Ovary (tissue), 9 donors: ENCODE measurements around the gene F10. TPM values are rescaled to one million over a fixed set of nuclear protein-coding genes. Genes with fewer than 3 reads are reported as not detected.

Experiments
- DNase-seq, 5 donors: peaks; one replicate each; pipeline ENCODE4 v3.0.0-alpha.2; 2019 to 2020
- H3K27ac ChIP-seq, 2 donors: fragments of 200-600 bp; one replicate each; pipeline versions ENCODE4 v1.5.1 to v1.8.0; 2019 to 2022
- H3K27me3 ChIP-seq: fragments of 200-600 bp; one replicate; pipeline ENCODE4 v1.8.0; 2022
- H3K36me3 ChIP-seq: fragments of 200-600 bp; sonication (generic); one replicate; pipeline ENCODE4 v1.5.1; 2019
- H3K4me1 ChIP-seq: one replicate; pipeline ENCODE4 v1.8.1; 2013; ENCODE audit warnings: mild to moderate bottlenecking, moderate library complexity; ENCODE audit not compliant: insufficient read depth
- H3K4me3 ChIP-seq: fragments of 200-600 bp; sonication (generic); one replicate; pipeline ENCODE4 v1.5.1; 2017
- H3K9me3 ChIP-seq, 2 donors: fragments of 200-600 bp in 1 of 2; sonication (generic) in 1 of 2; one replicate each; pipeline versions ENCODE4 v1.5.1 to v1.8.1; 2013 to 2019; ENCODE audit warnings: mild to moderate bottlenecking in 1 of 2, moderate library complexity in 1 of 2
- EP300 ChIP-seq: sonication (generic); formaldehyde crosslinking; IDR thresholded peaks from one replicate; pipeline ENCODE4 v1.6.1; 2017; ENCODE audit warnings: antibody characterized with exemption
- POLR2A ChIP-seq: fragments of 450-650 bp; IDR thresholded peaks from one replicate; pipeline ENCODE4 v1.6.1; 2017; ENCODE audit warnings: antibody characterized with exemption, mild to moderate bottlenecking, moderate library complexity
- WGBS, 3 donors: extraction: QIAGEN DNeasy Blood & Tissue Kit in 1 of 3; methylation state at CpG; one replicate each; pipeline versions ENCODE4 v1.1.5 to v1.1.7; 2013 to 2017; 5-methylcytosine and 5-hydroxymethylcytosine counted together
- intact Hi-C, 4 donors: fragments of 100-400 bp; cut with DNase I; formaldehyde crosslinking; loops; one replicate each; pipeline versions ENCODE4 v1.11.0 to v1.15.1; 2022 to 2023
- polyA plus RNA-seq, 2 donors: library from polyadenylated mRNA; stranded (reverse); fragments of 200-250 nt in 1 of 2; fragments of 350-450 nt in 1 of 2; fragmentation: Illumina TruSeq in 1 of 2; extraction: RNeasy Lipid Tissue Mini Kit (QIAGEN cat#74804) in 1 of 2; gene quantifications; one replicate each; pipeline ENCODE4 v1.2.3, GENCODE V29; 2013 to 2014
- total RNA-seq, 7 donors: library from RNA; depleted of rRNA in 2 of 7; stranded (reverse); fragments of >200 nt in 2 of 7; fragmentation: NEBNext Ultra II Directional in 3 of 7; extraction: Animal tissue kit (Norgen Biotek cat#: 25700) in 3 of 7; gene quantifications; one replicate each; pipeline versions ENCODE4 v1.1.0 to v1.2.4, GENCODE V29; 2016 to 2023
- TF ChIP-seq, protein P1 (sequence below), 3 donors: fragments of 450-650 bp in 2 of 3; fragments of 200-600 bp in 1 of 3; IDR thresholded peaks; one replicate each; pipeline versions ENCODE4 v1.5.1 to v1.8.0; 2016 to 2022; ENCODE audit warnings: antibody characterized with exemption in 3 of 3, mild to moderate bottlenecking in 1 of 3
- donor health status: DM: no; HTN: no; CAD: no; lungs with moderate emphysema.
- donor health status: DM: no; HTN: no; CAD: no.
- donor health status: Bipolar disorder and iron deficiency.
- donor health status: DM: yes; HTN: yes; CAD: no.
- donor health status: DM: no; HTN: no; CAD: no.
- donor health status: DM: yes; HTN: yes; CAD: no.

F10 gene
- total and polyA plus RNA-seq, 9 donors: 13.8 to 41.7 (median 28.3) TPM

DNA sequence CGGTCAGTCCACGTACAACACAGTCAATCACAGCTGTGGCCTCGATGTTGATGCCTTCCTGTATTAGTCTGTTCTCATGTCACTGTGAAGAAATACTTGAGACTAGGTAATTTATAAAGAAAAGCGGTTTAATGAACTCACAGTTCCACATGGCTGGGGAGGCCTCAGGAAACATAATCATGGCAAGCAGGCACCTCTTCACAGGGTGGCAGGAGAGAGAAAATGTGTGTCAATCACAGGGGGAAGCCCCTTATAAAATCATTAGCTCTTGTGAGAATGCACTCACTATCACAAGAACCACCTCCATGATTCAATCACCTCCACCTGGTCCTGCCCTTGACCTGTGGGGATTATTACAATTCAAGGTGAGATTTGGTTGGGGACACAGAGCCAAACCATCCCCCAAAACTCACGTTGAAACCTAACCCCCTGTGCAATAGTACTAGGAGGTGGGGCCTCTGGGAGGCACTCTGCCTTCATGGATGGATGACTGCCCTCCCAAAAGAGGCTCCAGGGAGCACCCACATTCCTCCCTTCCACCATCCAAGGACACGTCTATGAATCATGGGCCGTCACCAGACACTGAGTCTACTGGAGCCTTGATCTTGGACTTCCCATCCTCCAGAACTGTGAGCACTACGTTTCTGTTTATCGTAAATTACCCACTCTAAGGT lies 33.5 kb downstream of the F10 start:
- no peak for TF ChIP-seq EP300
- TF ChIP-seq, protein P1, sequence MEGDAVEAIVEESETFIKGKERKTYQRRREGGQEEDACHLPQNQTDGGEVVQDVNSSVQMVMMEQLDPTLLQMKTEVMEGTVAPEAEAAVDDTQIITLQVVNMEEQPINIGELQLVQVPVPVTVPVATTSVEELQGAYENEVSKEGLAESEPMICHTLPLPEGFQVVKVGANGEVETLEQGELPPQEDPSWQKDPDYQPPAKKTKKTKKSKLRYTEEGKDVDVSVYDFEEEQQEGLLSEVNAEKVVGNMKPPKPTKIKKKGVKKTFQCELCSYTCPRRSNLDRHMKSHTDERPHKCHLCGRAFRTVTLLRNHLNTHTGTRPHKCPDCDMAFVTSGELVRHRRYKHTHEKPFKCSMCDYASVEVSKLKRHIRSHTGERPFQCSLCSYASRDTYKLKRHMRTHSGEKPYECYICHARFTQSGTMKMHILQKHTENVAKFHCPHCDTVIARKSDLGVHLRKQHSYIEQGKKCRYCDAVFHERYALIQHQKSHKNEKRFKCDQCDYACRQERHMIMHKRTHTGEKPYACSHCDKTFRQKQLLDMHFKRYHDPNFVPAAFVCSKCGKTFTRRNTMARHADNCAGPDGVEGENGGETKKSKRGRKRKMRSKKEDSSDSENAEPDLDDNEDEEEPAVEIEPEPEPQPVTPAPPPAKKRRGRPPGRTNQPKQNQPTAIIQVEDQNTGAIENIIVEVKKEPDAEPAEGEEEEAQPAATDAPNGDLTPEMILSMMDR (IDR thresholded peaks at IDR 0.05): no peak
- no peak for TF ChIP-seq POLR2A
- H3K4me3 ChIP-seq: no peak overlapping the region
- 61 to 71% (median 68%) methylated on average over 9 of the region's 9 CpGs for WGBS, 3 donors
- peaks cover 5% of the 10 kb centered on the region for H3K4me1 ChIP-seq
- H3K27me3 ChIP-seq: no peaks in the 10 kb centered on the region
- H3K9me3 ChIP-seq: no peaks in the 10 kb centered on the region
- H3K27ac ChIP-seq: no peak overlapping the region
- intact Hi-C loops: loop anchor here in 1 of 4 donors (10.0 kb wide), 2 partner anchors 49 to 209 kb away; partner anchors contain the start of genes CUL4A, GRTP1 and PCID2
- no peak for DNase-seq
- no peaks in the 10 kb centered on the region for H3K36me3 ChIP-seq

DNA sequence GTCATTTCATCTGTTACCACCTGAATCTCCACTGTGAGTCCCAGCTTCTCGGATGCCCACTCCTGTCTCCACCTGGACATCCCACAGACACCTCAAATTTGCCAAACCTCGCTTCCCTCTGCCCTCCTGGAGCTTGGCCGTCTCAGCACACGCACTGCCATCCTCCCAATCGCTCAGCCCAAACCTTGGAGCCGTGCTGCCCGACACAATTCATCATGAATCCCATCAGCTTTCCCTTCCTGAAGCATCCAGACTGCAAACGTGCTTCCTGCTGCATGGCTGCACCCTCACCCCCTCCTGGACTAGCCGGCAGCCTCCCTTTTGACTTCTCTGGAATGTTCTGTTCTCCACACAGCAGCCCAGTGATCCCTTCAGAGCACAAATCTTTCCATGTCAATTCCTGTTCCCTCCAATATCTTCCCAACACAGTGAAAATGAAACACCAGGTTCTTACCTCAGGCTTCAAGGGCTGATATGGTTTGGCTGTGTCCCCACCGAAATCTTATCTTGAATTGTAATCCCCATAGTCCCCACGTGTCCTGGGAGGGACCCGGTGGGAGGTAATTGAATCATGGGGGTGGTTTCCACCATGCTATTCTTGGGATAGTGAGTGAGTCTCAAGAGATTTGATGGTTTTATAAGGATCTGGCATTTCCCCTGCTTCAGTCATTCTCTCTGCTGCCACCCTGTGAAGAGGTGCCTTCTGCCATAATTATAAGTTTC lies 34.8 kb downstream of the F10 start:
- intact Hi-C loops: loop anchor here in 1 of 4 donors (10.0 kb wide), 2 partner anchors 47 to 207 kb away; partner anchors contain the start of genes CUL4A, GRTP1 and PCID2
- no peaks in the 10 kb centered on the region for H3K36me3 ChIP-seq
- no peaks in the 10 kb centered on the region for H3K9me3 ChIP-seq
- H3K4me3 ChIP-seq: no peak overlapping the region
- no peaks in the 10 kb centered on the region for H3K4me1 ChIP-seq
- no peak for DNase-seq
- no peaks in the 10 kb centered on the region for H3K27me3 ChIP-seq
- no peak overlapping the region for H3K27ac ChIP-seq
- TF ChIP-seq EP300 (no peak), POLR2A (no peak)
- TF ChIP-seq, protein P1 (IDR thresholded peaks at IDR 0.05): no peak
- 57 to 65% (median 61%) methylated on average over 12 of the region's 12 CpGs for WGBS, 3 donors

DNA sequence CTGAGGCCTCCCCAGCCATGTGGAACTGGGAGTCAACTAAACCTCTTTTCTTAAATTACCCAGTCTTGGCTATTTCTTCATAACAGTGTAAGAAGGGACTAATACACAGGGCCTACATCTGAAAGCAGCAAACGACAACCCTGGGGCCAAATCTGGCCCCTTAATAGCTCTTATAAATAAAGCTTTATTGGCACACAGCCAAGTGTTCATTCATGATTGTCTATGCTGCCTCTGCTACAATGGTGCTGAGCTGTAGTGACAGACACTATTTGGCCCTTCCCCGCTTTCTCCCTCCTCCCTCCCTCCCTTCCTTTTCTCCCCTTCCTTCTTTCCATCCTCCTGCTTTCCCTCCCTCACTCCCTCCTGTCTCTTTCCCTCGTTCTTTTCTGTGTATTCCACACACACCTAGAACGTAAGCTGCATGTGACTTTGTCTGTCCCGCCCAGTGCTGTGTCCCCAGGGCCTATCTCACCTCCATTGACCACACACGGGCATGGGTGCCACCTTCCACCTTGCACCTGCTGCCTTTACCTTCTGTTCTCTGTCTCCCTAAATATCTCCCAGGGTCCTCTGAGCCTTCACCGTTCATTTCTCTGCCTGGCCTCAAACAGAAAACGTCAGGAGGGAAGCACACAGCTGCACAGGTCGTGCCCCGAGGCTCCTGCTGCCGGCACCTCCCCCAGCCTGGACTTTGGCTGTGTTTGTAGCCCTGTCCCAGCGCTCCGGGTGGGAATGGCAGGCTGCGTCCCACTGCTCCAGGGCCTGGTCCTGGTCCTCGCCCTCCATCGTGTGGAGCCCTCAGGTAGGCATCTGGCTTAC lies 35.5 kb downstream of the F10 start, which contains the start of gene PROZ:
TSS of gene PROZ (plus strand) at position 720 of the 819 bp plus-strand sequence. CDS start at position 733, 13 bp downstream.
- DNase-seq: no peak
- Histone ChIP-seq H3K36me3 (no peaks in the 10 kb centered on the region), H3K4me3 (no peak within 1 kb of the TSS), H3K4me1 (no peaks in the 10 kb centered on the region), H3K9me3 (no peaks in the 10 kb centered on the region), H3K27me3 (no peaks in the 10 kb centered on the region), H3K27ac (no peak within 1 kb of the TSS)
- intact Hi-C loops: loop anchor here in 1 of 4 donors (10.0 kb wide), 2 partner anchors 47 to 207 kb away; partner anchors contain the start of genes CUL4A, GRTP1 and PCID2
- no peak for TF ChIP-seq EP300
- TF ChIP-seq POLR2A: no peak
- 34 to 43% (median 40%) methylated on average over 16 of the region's 16 CpGs for WGBS, 3 donors

DNA sequence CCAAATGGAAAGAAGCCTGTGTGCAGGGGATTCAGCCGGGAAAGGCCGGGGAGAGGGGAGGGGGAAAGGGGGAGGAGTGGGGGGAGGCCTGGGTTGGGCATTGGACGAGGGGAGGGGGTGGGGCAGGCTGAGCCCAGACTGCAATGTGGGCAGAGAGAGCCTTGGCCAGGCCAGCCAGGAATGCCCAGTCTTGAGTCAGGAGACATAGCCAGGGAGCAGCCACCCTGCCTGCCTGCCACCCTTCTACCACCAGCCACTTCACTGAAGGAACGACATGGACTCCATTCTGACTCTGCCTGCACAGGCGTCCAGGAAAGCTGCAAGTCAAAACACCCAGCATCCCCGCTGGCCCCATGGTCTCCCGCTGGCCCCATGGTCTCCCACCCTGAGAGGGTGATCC lies 36.3 kb downstream of the F10 start:
- no peak for DNase-seq
- no peak for TF ChIP-seq POLR2A
- 59 to 69% (median 66%) methylated on average over 7 of the region's 7 CpGs for WGBS, 3 donors
- no peaks in the 10 kb centered on the region for H3K36me3 ChIP-seq
- no peaks in the 10 kb centered on the region for H3K9me3 ChIP-seq
- no peak overlapping the region for H3K4me3 ChIP-seq
- H3K27me3 ChIP-seq: no peaks in the 10 kb centered on the region
- H3K27ac ChIP-seq: no peak overlapping the region
- intact Hi-C loops: loop anchor here in 1 of 4 donors (10.0 kb wide), 2 partner anchors 46 to 206 kb away; partner anchors contain the start of genes CUL4A, GRTP1 and PCID2
- H3K4me1 ChIP-seq: no peaks in the 10 kb centered on the region

DNA sequence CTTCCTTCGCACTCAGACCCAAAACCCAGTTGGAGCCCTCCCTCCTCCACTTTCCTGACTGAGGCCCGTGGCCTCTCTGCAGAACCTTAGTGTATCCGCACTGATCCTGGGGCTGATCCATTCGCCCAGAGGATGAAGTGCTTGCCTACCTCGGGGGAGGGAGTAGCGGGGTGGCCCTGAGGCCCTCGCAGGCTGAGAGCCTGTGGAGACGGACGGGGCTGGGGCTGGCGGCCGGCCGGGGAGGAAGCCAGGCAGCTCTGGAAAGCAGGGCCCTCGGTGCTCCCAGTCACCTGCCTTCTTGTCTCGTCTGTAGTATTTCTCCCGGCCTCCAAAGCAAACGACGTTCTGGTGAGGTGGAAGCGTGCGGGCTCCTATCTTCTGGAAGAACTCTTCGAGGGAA lies 37.1 kb downstream of the F10 start:
- no peaks in the 10 kb centered on the region for H3K27me3 ChIP-seq

More for the DNA sequence above, 37.1 kb downstream of the F10 start:
- intact Hi-C loops: loop anchor here in 1 of 4 donors (10.0 kb wide), 2 partner anchors 45 to 205 kb away; partner anchors contain the start of genes CUL4A, GRTP1 and PCID2
- DNase-seq: no peak
- no peak overlapping the region for H3K27ac ChIP-seq
- TF ChIP-seq, protein P1 (IDR thresholded peaks at IDR 0.05): no peak
- no peak for TF ChIP-seq POLR2A
- TF ChIP-seq EP300: no peak
- no peaks in the 10 kb centered on the region for H3K4me1 ChIP-seq
- no peaks in the 10 kb centered on the region for H3K9me3 ChIP-seq
- H3K36me3 ChIP-seq: no peaks in the 10 kb centered on the region
- WGBS, 3 donors: 75 to 79% (median 79%) methylated on average over 20 of the region's 20 CpGs
- H3K4me3 ChIP-seq: no peak overlapping the region
